Measurements from ENCODE around the gene SLC9A9.

SLC9A9 gene

GRCh38 chr3:143786219-143787191 is 61.8 kb downstream of the SLC9A9 start:
- H3K4me3 ChIP-seq (replicated peaks; ENCODE audit: insufficient read depth, low read length) = no peak overlapping the region
- H3K27me3 ChIP-seq (ENCODE audit: insufficient read depth, poor library complexity, severe bottlenecking) = peaks cover 2% of the 10 kb centered on the region
- DNase-seq (ENCODE audit: low read depth in 1 of 2, low spot score in 1 of 2) = no peak
- no peak overlapping the region for H3K27ac ChIP-seq (replicated peaks)
- no peak for TF ChIP-seq SPI1 (IDR thresholded peaks at IDR 0.05; ENCODE audit: borderline replicate concordance, low read depth)
- TF ChIP-seq POLR2AphosphoS5 (IDR thresholded peaks at IDR 0.05; ENCODE audit: low read depth) = no peak
- TF ChIP-seq CTCF (IDR thresholded peaks at IDR 0.05; ENCODE audit: insufficient read depth, low read length) = no peak
- no peak for TF ChIP-seq REST (IDR thresholded peaks at IDR 0.05; ENCODE audit: insufficient replicate concordance, low read depth)

- DNase-seq (ENCODE audit: low read depth in 1 of 2, low spot score in 1 of 2) = no peak
- no peak for TF ChIP-seq CTCF (IDR thresholded peaks at IDR 0.05; ENCODE audit: insufficient read depth, low read length)
- no peak for TF ChIP-seq SPI1 (IDR thresholded peaks at IDR 0.05; ENCODE audit: borderline replicate concordance, low read depth)
- no peak for TF ChIP-seq POLR2AphosphoS5 (IDR thresholded peaks at IDR 0.05; ENCODE audit: low read depth)
- no peak for TF ChIP-seq GABPA (IDR thresholded peaks at IDR 0.05; ENCODE audit: low read depth)
- TF ChIP-seq REST (IDR thresholded peaks at IDR 0.05; ENCODE audit: insufficient replicate concordance, low read depth) = no peak
- Histone ChIP-seq H3K4me3 (replicated peaks; ENCODE audit: insufficient read depth, low read length) (no peak overlapping the region), H3K27ac (replicated peaks) (no peak overlapping the region), H3K27me3 (ENCODE audit: insufficient read depth, poor library complexity, severe bottlenecking) (peaks cover 4% of the 10 kb centered on the region)
Measured at GRCh38 chr3:143784446-143784845, 63.8 kb downstream of the SLC9A9 start.

- no peak for DNase-seq (ENCODE audit: low read depth in 1 of 2, low spot score in 1 of 2)
- no peak for TF ChIP-seq REST (IDR thresholded peaks at IDR 0.05; ENCODE audit: insufficient replicate concordance, low read depth)
- TF ChIP-seq CTCF (IDR thresholded peaks at IDR 0.05; ENCODE audit: insufficient read depth, low read length) = no peak
- no peak overlapping the region for H3K4me3 ChIP-seq (replicated peaks; ENCODE audit: insufficient read depth, low read length)
- H3K27me3 ChIP-seq (ENCODE audit: insufficient read depth, poor library complexity, severe bottlenecking) = peaks cover 4% of the 10 kb centered on the region
- no peak overlapping the region for H3K27ac ChIP-seq (replicated peaks)
Measured at GRCh38 chr3:143783851-143784370, 64.4 kb downstream of the SLC9A9 start.

Data from HL-60 (cell line).